Measurements from ENCODE around the gene PRM3.

Gene PRM3, protein sequence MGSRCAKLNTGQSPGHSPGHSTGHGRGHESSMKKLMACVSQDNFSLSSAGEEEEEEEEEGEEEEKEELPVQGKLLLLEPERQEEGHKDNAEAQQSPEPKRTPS

DNA sequence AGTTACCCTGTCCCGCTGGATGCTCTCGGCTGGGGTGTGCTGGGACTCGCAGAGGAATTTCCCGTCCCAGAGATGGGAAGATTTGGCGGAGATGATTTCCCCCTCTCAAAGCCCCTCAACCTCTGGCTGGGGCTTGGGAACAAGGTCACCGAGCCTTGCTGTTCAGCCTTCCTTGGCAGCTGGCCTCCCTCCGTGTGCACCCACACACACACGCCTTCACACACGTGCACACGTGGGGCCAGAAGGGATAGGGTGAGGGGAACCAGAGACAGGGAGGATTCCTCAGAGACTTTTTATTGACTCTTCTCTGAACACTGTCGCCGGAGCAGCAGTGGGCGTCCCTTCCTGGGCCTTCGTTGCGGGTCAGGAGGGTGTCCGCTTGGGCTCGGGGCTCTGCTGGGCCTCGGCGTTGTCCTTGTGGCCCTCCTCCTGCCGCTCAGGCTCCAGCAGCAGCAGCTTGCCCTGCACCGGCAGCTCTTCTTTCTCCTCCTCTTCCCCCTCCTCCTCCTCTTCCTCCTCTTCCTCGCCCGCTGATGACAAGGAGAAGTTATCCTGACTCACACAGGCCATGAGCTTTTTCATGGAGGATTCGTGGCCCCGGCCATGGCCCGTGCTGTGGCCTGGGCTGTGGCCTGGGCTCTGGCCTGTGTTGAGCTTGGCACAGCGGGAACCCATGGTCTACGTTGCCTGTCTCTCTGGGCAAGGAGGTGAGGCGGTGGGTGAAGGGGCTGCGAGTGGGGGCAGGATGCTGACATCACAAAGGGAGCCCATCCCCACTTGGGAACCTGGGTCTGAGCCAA, at the start of gene PRM3:
Gene PRM3 (minus strand): TSS at position 709 of the 800 bp plus-strand sequence. CDS start 34 bp downstream, at position 675.
- DNase-seq (ENCODE audit: low read depth in 2 of 3, low spot score in 2 of 3), result no peak

DNA sequence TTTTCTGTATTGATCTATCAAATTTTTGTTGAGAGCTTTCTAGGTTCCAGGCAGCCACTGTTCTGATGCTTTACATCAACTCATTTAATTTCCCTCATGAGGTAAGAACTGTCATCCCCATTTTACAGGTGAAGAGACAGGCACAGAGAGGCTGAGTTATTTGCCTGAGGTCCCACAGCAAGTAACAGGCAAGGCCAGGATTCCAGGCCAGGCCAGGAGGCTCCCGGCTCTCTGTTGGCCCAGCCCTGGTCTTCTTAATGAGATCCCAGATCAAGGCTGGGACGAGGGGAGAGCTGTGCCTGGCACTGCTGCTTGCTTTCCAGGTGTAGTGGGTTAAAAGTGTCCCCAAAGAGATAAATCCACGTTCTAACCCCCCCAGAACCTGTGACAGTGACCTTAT, 49.4 kb upstream of the PRM3 start:
- no peak for DNase-seq (ENCODE audit: low read depth in 2 of 3, low spot score in 2 of 3)

DNA sequence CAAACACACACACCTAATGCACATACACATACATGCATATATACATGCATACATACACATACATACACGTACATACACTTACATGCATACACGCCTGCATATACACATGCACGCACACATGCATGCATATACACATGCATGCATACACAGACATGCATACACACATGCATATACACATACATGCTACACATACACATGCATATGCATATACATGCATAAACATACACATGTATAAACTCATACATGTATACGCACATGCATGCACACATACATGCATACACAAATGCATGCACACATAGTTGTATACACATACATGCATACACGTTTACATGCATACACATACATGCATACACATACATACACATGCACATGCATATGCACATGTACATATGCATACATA, 48.2 kb upstream of the PRM3 start:
- DNase-seq (ENCODE audit: low read depth in 2 of 3, low spot score in 2 of 3), result no peak

DNA sequence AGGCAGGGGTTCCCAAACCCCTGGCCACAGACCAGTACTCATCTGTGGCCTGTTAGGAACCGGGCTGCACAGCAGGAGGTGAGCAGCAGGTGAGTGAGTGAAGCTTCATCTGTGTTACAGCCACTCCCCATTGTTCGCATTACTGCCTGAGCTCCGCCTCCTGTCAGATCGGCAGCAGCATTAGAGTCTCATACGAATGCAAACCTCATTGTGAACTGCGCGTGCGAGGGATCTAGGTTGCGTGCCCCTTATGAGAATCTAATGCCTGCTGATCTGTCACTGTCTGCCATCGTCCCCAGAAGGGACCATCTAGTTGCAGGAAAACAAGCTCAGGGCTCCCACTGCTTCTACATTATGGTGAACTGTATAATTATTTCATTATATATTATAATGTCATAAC, 46.7 kb upstream of the PRM3 start:
- DNase-seq (ENCODE audit: low read depth in 2 of 3, low spot score in 2 of 3), result no peak

DNA sequence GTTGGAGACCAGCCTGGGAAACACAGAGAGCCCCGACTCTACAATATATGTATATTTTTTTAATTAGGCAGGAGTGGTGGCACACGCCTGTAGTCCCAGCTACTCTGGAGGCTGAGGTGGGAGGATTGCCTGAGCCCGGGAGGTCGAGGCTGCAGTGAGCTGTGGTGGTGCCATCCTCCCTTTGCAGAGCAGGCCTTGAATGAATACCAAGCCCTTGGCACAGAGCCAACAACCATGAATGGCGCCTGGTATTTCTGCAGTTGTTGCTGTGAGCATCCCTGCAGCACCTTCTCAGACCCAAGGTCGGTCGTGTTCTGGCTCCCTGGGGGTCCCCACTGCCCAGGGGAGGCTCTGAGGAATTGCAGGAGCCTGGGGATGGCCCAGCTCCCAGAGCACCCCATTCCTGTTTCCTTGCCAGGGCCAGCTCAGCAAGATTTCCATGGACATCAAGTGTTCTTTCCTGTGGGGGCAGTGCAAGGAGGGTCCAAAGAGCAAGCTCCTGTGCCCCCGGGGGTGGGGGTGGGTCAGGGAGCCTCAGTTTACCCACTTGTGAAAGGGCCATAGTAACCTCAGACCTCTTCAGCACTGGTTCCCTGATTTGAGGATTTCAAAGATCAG, 46.2 kb upstream of the PRM3 start:
- no peak for DNase-seq (ENCODE audit: low read depth in 2 of 3, low spot score in 2 of 3)

DNA sequence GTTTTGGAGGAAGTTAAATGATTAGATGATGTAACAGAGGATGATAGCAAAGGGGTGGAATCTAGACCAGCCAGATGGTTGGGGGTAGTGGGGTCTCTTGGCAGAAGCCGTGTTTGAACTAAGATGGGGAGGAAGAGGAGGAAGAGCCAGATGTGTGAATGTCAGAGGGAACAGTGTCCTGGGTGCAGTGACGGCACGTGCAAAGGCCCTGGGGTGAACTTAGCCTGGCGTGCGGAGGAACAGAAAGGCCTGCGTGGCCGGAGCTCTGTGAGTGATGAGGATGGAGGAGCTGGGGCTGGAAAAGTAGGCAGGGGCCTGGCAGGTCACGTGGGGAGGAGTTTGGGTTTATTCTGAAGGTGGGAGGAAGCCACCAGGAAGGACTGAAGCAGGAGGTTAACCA, 45.4 kb upstream of the PRM3 start:
- no peak for DNase-seq (ENCODE audit: low read depth in 2 of 3, low spot score in 2 of 3)

DNA sequence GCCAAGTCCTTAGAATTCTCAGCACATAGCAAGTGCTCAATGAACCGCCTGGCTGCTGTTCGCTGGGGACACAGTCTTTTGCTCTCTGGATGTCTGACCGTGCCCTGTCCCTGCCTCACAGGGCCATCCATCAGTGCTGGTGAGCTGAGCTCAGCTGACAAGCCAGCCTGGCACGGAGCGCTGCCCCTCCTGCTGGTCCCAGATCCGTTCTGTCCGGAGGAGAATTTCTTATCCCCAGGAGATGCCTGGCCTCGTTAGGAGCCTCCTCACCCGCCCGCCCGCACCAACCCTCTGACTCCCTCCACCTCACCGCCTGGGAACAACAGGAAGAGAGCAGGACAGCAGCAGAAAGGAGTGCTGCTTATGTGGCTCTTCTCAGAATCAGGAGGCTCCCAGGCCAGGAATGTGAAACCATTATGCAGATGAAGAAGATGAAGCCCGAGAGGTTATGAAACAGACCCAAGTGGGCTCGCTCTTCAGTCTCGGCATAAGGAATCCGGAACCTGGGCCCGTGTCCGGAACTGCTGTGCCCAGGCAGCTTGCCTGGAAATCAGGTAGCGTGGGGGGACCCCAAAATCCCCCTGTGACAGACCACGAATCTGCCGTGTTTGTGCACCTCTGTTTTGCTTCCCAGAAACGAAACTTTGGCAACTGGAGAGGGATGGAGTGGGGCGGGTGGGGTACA, 43.0 kb upstream of the PRM3 start:
- no peak for DNase-seq (ENCODE audit: low read depth in 2 of 3, low spot score in 2 of 3)

DNA sequence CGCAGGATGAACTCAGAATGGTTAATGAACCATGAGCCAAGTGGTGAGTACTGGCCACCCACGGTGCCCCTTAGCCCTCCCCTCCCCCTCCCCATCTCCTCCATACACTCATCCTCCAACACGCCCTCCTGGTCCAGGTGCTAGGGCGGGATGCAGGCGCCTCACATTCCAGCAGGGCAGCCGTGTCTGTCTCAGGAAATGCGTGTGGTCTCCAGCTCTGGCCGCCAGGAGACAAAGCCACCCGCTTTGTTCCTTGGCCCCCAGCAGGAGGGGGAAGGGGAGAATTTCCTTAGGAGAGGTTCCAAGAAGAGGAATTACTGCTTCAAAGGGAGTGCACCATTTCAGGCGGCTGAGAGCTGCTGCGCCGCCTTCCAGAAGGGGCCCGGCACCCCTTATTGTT, 42.1 kb upstream of the PRM3 start:
- no peak for DNase-seq (ENCODE audit: low read depth in 2 of 3, low spot score in 2 of 3)

DNA sequence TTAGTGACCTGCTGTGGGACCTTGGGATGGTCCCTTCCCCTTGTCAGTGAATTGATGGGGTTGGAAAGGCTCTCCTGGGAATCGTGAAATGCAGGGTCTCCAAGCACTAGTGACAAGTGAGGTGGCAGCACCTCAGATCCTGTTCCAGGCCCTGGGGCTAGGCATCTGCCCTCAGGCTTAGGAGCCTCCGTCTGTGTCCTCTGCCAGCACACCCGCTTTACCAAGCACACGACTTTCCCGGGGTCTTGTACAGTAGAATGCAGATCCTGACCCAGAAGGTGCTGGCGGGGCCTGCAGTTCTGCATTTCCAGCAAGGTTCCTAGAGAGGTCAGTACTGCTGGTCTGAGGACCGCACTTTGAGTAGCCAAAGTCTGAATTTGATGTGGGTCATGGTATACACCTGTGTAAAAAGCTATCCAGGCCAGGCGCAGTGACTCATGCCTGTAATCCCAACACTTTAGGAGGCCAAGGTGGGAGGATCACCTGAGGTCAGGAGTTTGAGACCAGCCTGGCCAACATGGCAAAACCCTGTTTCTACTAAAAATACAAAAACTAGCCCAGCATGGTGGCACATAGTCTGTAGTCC, 41.0 kb upstream of the PRM3 start:
- DNase-seq (ENCODE audit: low read depth in 2 of 3, low spot score in 2 of 3), result no peak

DNA sequence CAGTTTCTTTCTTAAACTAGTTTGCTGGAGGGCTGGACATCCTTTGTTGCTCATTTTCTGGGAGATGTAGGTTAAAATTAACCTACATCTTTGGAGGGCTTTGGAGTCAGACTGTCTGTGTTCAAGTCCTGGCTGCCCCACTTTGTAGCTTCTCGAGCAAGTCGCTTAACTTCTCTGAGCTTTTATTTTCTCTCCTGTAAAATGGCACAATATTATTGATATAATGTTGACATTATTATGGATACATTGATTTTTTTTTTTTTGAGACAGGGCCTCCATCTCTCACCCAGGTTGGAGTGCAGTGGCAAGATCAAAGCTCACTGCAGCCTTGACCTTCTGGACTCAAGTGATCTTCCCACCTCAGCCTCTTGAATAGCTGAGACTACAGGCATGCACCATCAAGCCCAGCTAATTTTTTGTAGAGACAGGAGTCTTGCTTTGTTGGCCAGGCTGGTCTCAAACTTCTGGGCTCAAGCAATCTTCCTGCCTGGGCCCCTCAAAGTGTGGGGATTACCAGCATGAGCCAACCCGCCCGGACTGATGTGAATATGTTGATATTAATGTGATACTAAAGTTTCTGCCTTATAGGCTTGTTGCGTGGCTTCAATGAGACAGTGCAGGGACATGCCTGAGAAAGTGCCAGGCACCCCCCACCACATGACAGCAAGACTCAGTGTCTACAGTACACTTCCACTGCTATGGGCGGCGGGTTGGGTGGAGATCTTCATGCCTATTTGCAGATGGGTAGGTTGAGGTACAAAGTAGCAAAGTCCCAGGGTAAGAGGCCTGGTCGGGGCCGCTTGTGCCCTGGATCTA, 40.3 kb upstream of the PRM3 start:
- DNase-seq (ENCODE audit: low read depth in 2 of 3, low spot score in 2 of 3), result no peak

DNA sequence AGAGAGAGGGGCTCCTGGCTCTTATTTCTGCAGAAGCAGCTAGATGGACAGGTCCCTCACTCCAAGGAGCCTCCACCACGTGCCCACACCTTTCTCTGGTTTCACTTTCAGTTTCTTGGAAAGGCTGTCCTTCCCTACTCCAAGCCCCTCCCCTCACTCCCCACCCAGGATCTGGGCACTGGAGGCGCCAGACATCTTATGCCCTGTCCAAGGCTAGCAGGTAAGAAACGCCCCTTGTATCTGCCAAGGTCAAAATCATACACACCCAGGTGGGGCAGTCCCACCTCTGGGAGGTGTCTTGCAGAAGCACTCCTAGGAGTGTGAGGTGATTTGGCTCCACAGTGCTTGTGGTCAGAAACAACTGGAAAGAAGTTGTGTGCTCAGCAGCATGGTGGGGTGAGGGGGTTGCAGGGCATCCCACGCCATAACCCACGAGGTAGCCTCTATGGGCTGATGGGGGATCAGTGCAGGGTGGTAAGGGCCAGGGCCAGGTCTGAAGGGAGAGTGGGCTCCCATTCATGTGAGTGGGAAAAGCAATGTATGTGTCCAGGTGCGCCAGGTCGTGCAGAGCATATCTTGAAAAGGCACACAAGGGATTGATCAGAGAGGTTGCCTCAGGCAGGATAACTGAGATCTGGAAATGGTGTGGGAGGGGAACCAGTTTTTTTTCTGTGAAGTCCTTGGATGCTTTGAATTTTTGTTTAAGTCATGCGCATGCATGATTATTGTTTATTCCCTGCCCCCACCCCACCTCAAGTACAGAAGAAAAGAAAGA, 39.5 kb upstream of the PRM3 start:
- no peak for DNase-seq (ENCODE audit: low read depth in 2 of 3, low spot score in 2 of 3)

DNA sequence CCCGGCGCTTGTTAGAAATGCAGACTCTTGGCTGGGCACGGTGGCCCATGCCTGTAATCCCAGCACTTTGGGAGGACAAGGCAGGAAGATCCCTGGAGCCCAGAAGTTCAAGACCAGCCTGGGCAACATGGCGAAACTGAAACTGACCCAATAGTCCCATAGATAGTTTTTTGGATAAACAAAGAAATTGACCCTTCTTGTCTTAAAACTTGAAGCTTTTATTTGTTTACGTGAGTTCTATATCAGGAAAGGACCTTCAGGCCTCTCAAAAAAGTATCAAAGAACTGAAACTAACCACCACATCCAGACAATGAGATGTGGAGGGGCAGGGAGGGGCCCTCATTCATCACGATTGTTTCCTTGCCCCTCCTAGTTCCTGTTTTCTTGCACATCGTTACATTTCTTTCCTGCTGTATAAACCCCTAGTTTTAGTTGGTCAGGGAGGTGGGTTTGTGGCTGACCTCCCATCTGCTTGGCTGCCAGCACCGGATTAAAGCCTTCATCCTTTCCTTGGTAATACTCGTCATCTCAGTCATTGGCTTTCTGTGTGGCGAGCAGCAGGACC, 37.6 kb upstream of the PRM3 start:
- DNase-seq (ENCODE audit: low read depth in 2 of 3, low spot score in 2 of 3), result no peak

DNA sequence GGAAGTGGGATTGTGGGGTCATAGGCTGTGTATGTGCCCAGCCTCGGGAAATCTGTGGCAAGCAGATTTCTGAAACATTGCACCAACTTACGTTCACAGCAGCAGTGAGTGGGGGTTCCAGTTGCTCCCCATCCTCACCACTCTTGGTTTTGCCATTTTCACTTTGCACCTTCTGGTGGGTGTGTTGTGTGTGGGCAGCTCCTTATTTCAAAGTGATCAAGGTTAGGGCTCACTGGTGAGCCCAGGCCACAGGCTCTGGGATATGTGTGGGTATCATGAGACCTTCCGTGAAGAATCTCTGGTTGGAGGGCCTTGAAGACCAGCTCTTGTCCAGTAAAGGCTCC, 37.2 kb upstream of the PRM3 start:
- no peak for DNase-seq (ENCODE audit: low read depth in 2 of 3, low spot score in 2 of 3)

DNA sequence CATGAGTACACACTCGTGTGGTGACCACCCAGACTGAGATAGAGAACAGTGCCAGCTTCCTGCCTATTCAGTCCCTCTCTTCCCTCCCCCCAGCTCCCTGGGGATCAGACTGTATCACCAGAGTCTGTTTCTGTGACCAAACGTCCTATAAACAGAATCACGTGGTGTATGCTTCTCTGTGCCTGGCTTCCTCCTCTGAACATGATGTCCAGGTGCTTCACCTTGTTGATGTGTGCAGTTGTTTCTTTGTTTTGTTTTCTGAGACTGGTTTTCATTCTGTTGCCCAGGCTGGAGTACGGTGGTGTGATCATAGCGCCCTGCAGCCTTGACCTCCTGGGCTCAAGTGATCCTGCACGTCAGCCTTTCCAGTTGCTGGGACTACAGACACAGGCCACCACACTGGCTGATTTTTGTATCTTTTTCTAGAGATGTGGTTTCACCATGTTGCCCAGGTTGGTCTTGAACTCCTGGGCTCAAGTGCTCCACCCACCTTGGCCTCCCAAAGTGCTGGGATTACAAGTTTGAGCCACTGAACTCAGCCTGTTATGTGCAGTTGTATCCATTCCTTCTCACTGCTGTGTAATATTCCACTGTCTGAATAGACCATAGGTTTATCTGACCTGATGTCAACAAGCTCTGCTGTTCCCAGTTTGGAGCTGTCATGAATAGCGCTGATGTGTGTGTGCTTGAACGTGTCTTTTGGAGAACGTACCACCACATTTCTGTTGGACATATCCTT, 36.6 kb upstream of the PRM3 start:
- no peak for DNase-seq (ENCODE audit: low read depth in 2 of 3, low spot score in 2 of 3)

DNA sequence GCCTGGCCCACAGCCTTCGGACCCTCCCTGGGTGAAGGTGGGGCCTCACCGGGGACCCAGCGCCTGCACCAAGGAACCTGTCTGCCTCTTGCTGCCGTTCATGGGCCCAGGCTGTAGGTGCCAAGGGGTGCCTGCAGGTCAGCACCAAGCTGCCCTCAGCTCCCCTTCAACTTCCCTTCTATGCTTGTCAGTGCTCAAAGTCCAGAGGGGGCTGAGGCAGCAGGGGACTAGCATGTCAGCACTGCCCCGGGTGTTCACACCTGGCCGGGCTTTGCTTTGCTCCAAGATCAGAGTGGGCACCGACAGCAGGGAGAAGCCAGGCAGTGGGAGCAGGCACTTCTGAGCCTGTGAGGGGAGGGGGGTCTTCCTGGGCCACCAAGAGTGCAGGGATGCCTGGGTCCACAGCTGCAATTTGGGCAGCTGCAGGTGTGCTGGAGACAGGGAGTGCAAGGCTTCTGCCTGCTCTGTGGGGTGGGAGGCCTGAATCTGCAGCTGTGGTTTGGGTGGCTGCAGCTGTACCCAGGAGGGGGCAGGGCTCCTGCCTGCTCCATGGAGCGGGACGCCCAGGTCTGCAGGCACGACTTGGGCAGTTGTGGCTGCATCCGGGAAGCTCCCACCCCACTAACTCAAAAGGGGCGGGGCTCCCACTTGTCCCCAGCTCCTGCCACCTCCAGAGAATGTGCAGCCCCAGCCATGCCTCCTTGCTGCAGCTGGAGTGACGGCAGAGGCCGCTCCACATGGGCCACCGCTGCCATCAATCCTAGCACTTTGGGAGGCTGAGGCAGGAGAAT, 35.3 kb upstream of the PRM3 start:
- DNase-seq (ENCODE audit: low read depth in 2 of 3, low spot score in 2 of 3), result no peak

DNA sequence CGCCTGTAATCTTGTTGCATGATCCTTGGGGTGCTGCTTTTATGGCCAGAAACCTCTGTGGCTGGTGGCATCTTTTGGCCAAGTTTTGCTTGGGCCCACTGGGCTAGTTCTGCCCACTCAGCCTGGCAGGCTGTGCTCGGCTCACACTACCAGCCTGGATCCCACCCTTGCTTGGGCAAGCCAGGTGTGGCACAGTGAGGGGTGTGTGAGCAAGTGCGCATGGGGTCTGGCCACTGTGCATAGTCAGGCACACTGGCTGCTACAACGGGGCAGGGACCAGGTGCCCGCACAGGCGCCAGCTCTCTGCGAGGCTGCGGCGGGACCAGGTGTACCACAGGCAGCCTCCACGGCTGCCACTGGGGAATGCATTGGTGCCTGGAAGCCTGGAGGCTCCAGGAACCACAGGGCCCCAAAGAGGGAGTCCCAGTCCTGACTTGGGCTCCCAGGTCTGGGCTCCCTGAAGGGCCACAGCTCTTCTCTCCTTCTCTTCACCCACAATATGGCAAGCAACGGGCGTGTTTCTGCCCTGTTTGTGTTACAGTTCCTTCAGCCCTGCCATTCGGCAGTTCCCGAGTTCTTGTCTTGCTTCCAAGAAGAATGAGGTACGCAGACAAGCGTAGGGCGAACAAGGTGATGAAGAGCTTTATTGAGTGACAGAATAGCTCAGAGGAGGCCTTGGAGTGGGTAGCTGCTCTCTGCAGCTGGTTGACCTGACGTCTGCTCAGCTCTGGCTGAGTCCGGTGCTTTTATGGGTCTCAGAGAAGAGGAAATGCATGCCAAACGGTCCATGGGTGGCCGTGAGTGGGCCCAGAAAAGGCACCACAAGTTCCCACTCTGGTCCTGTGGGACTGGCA, 34.4 kb upstream of the PRM3 start:
- DNase-seq (ENCODE audit: low read depth in 2 of 3, low spot score in 2 of 3), result no peak

DNA sequence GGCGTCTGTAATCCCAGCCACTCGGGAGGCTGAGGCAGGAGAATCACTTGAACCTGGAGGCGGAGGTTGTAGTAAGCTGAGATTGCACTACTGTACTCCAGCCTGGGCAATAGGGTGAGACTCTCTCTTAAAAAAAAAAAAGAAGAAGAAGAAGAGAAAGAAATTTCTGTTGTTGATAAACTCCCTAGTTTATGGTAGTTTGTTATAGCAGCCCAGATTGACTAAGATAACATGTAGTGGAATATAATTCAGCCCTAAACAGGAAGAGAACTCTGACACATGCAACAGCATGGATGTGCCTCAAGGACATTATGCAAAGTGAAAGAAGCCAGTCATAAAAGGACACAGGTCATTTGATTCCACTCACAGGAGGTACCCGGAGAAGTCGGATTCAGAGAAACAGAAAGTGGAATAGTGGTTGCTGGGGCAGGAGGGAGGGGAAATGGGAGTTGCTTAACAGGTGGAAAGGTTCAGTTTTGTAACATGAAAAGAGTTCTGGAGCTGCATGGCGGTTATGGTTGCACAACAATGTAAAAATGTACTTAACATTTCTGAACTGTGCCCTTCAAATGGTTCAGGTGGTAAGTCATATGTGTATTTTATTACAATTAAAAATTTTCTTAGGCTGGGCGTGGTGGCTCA, 33.7 kb upstream of the PRM3 start:
- no peak for DNase-seq (ENCODE audit: low read depth in 2 of 3, low spot score in 2 of 3)

Data from activated CD8-positive, alpha-beta memory T cell treated with anti-CD3 and anti-CD28 coated beads for 48 hours (primary cell).